ENCODE data around the gene ULK4.

Gene ULK4

DNA sequence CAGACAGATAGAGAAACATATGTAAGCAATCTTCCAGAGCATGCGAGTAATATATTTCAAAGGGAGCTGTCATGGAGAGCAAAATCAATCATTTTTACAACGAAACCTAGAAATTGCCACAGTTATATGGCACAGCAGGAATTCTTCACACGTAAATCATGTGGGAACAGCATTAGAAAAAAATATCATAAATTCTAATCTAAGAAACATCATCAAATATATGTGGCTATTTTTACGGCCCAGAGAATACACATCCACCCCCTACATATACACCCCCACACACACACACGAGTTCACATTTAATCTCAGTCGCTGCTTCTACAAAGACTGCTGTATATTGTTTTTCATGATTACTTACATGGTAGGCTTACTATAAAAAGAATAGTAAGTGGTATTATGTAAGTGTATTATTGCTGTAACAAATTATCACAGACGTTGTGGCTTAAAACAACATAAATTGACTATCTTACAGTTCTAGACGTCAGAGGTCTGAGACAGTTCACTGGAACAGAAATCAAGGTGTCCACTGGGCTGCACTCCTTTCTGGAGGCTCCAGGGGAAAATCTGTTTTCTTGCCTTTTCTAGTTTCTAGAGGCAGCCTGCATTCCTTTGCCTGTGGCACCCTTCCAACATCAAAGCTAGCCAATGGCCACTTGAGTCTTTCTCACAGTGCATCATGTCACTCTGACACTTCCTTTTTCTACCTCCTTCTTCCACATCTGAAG, 363.3 kb downstream of the ULK4 start:
- no peaks in the 10 kb centered on the region for H3K9me3 ChIP-seq (ENCODE audit: insufficient read depth, low read depth, low read length)
- TF ChIP-seq, protein P1, sequence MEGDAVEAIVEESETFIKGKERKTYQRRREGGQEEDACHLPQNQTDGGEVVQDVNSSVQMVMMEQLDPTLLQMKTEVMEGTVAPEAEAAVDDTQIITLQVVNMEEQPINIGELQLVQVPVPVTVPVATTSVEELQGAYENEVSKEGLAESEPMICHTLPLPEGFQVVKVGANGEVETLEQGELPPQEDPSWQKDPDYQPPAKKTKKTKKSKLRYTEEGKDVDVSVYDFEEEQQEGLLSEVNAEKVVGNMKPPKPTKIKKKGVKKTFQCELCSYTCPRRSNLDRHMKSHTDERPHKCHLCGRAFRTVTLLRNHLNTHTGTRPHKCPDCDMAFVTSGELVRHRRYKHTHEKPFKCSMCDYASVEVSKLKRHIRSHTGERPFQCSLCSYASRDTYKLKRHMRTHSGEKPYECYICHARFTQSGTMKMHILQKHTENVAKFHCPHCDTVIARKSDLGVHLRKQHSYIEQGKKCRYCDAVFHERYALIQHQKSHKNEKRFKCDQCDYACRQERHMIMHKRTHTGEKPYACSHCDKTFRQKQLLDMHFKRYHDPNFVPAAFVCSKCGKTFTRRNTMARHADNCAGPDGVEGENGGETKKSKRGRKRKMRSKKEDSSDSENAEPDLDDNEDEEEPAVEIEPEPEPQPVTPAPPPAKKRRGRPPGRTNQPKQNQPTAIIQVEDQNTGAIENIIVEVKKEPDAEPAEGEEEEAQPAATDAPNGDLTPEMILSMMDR (conservative IDR thresholded peaks at IDR 0.05; ENCODE audit: low read length): no peak
- TF ChIP-seq EZH2phosphoT487 (IDR thresholded peaks at IDR 0.05; ENCODE audit: borderline replicate concordance): no peak
- H3K79me2 ChIP-seq (ENCODE audit: insufficient read depth, low read length): no peaks in the 10 kb centered on the region
- H4K20me1 ChIP-seq (ENCODE audit: insufficient read depth, low read length, poor library complexity, severe bottlenecking): no peaks in the 10 kb centered on the region
- H3K36me3 ChIP-seq (ENCODE audit: insufficient read depth, low read length): no peaks in the 10 kb centered on the region
- H3K9ac ChIP-seq (ENCODE audit: low read depth, low read length, poor library complexity, severe bottlenecking): no peak overlapping the region
- H3K4me2 ChIP-seq (ENCODE audit: low read depth, low read length, poor library complexity, severe bottlenecking): no peak overlapping the region
- no peak overlapping the region for H3K4me3 ChIP-seq (ENCODE audit: low read length, poor library complexity, severe bottlenecking)
- H3K4me1 ChIP-seq (ENCODE audit: insufficient read depth, low read length, poor library complexity, severe bottlenecking): peaks cover 13% of the 10 kb centered on the region
- no peak overlapping the region for H2AFZ ChIP-seq (ENCODE audit: low read length)
- no peaks in the 10 kb centered on the region for H3K27me3 ChIP-seq (ENCODE audit: insufficient read depth, low read length, poor library complexity, severe bottlenecking)
- no peaks in the 10 kb centered on the region for H3F3A ChIP-seq (ENCODE audit: low read depth)
- no peaks in the 10 kb centered on the region for H3K9me2 ChIP-seq (replicated peaks; ENCODE audit: low read depth, low read length)

DNA sequence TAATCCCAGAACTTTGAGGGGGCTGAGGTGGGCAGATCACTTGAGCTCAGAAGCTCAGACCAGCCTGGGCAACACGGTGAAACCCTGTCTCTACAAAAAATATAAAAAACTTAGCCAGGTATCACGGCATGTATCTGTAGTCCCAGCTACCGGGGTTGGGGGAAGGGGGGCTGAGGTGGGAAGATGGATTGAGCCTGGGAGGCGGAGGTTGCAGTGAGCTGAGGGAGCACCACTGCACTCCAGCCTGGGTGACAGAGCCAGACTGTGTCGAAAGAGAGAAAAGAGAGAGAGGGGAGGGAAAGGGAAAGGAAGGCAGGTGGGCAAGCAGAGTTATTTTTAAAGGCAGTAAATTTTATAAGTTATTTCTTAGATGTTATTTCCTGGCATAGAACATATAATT, 368.1 kb downstream of the ULK4 start:
- Histone ChIP-seq H3K79me2 (ENCODE audit: insufficient read depth, low read length) (no peaks in the 10 kb centered on the region), H3F3A (ENCODE audit: low read depth) (no peaks in the 10 kb centered on the region), H4K20me1 (ENCODE audit: insufficient read depth, low read length, poor library complexity, severe bottlenecking) (no peaks in the 10 kb centered on the region), H2AFZ (ENCODE audit: low read length) (no peak overlapping the region), H3K9me2 (replicated peaks; ENCODE audit: low read depth, low read length) (no peaks in the 10 kb centered on the region), H3K36me3 (ENCODE audit: insufficient read depth, low read length) (no peaks in the 10 kb centered on the region), H3K4me1 (ENCODE audit: insufficient read depth, low read length, poor library complexity, severe bottlenecking) (peaks cover 8% of the 10 kb centered on the region), H3K9me3 (ENCODE audit: insufficient read depth, low read depth, low read length) (no peaks in the 10 kb centered on the region), H3K4me2 (ENCODE audit: low read depth, low read length, poor library complexity, severe bottlenecking) (no peak overlapping the region), H3K4me3 (ENCODE audit: low read length, poor library complexity, severe bottlenecking) (no peak overlapping the region), H3K9ac (ENCODE audit: low read depth, low read length, poor library complexity, severe bottlenecking) (no peak overlapping the region), H3K27me3 (ENCODE audit: insufficient read depth, low read length, poor library complexity, severe bottlenecking) (no peaks in the 10 kb centered on the region)
- TF ChIP-seq, protein P1 (conservative IDR thresholded peaks at IDR 0.05; ENCODE audit: low read length): no peak
- no peak for TF ChIP-seq EZH2phosphoT487 (IDR thresholded peaks at IDR 0.05; ENCODE audit: borderline replicate concordance)

DNA sequence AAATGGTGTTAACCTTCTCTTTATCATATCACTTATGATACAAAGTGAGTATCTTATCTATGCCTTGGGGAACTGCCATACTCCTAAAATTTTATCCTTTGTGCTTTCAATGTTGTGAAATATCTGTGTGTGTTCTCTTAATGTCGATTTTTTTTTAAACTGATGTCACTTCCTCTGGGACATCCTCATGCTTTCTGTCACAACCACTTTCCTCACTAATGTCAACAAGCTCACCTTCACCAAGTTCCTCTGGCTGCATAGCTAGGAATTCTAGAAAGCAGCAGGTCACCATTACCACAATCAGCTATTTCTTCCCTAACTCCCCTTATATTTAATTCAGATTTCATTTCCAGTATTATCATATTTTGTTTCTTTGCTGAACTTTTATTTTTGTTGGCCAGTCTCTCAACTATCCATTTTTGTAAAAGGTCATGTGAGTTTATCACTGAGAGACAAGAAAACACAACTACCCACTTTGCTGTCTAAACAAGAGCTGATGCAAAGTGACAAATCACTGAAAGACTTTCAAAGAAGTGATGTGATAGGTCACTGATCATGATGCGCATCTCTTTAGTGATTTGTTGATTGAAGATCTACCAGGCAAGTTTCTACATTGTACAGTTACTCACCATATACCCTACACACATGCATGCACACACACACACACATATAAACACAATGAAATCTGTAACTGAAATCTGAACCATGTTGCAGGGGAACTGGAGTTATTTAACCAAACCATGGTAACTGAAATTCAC, 369.0 kb downstream of the ULK4 start:
- H3K9me2 ChIP-seq (replicated peaks; ENCODE audit: low read depth, low read length): no peaks in the 10 kb centered on the region
- no peak for TF ChIP-seq EZH2phosphoT487 (IDR thresholded peaks at IDR 0.05; ENCODE audit: borderline replicate concordance)
- TF ChIP-seq, protein P1 (conservative IDR thresholded peaks at IDR 0.05; ENCODE audit: low read length): no peak

More for the DNA sequence above, 369.0 kb downstream of the ULK4 start:
- Histone ChIP-seq H3K36me3 (ENCODE audit: insufficient read depth, low read length) (no peaks in the 10 kb centered on the region), H4K20me1 (ENCODE audit: insufficient read depth, low read length, poor library complexity, severe bottlenecking) (no peaks in the 10 kb centered on the region), H3K9me3 (ENCODE audit: insufficient read depth, low read depth, low read length) (no peaks in the 10 kb centered on the region), H3K4me3 (ENCODE audit: low read length, poor library complexity, severe bottlenecking) (no peak overlapping the region), H3K27me3 (ENCODE audit: insufficient read depth, low read length, poor library complexity, severe bottlenecking) (no peaks in the 10 kb centered on the region), H2AFZ (ENCODE audit: low read length) (no peak overlapping the region), H3K4me1 (ENCODE audit: insufficient read depth, low read length, poor library complexity, severe bottlenecking) (peaks cover 8% of the 10 kb centered on the region), H3K9ac (ENCODE audit: low read depth, low read length, poor library complexity, severe bottlenecking) (no peak overlapping the region), H3F3A (ENCODE audit: low read depth) (no peaks in the 10 kb centered on the region), H3K4me2 (ENCODE audit: low read depth, low read length, poor library complexity, severe bottlenecking) (no peak overlapping the region), H3K79me2 (ENCODE audit: insufficient read depth, low read length) (no peaks in the 10 kb centered on the region)
